Keratinocyte (primary cell): ENCODE data around the gene MAN1C1. TPM values are rescaled to one million over a fixed set of nuclear protein-coding genes. Genes with fewer than 3 reads are reported as not detected.

Experiments
- DNase-seq: peaks from one replicate; pipeline ENCODE4 v3.0.0-alpha.2; 2011; ENCODE audit warnings: low read depth, missing footprints, low spot score
- FAIRE-seq: peaks from 2 replicates; lab custom pipeline; 2011; peaks lifted over from hg19 to GRCh38; lab: Jason Lieb, UNC
- H2AFZ ChIP-seq: 2 replicates; pipeline ENCODE4 v1.6.0; 2012; ENCODE audit warnings: low read length, control low read depth, inconsistent platforms; ENCODE audit not compliant: control insufficient read depth
- H3K27ac ChIP-seq: 2 replicates; pipeline ENCODE4 v1.5.1; 2011; ENCODE audit warnings: low read length; ENCODE audit not compliant: control insufficient read depth, insufficient read depth
- H3K27me3 ChIP-seq: 3 replicates; pipeline ENCODE4 v1.6.0; 2011; ENCODE audit warnings: low read length; ENCODE audit not compliant: control insufficient read depth, insufficient read depth; ENCODE audit errors: extremely low read depth
- H3K36me3 ChIP-seq, 2 experiments: 2 replicates in 1 of 2; 3 replicates in 1 of 2; pipeline ENCODE4 v1.5.1; 2011; ENCODE audit warnings: low read length in 2 of 2, mild to moderate bottlenecking in 1 of 2; ENCODE audit not compliant: control insufficient read depth in 2 of 2, insufficient read depth in 2 of 2; ENCODE audit errors: extremely low read depth in 1 of 2
- H3K4me1 ChIP-seq: 3 replicates; pipeline ENCODE4 v1.5.1; 2011; ENCODE audit warnings: low read length; ENCODE audit not compliant: control insufficient read depth, insufficient read depth; ENCODE audit errors: extremely low read depth
- H3K4me2 ChIP-seq: 3 replicates; pipeline ENCODE4 v1.6.0; 2011; ENCODE audit warnings: low read depth, low read length; ENCODE audit not compliant: control insufficient read depth, insufficient read depth; ENCODE audit errors: extremely low read depth
- H3K4me3 ChIP-seq, 3 experiments: fragments of 200-600 bp in 1 of 3; sonication (generic) in 1 of 3; 2 replicates in 2 of 3; 3 replicates in 1 of 3; pipeline ENCODE4 v1.5.1; 2011 to 2016; ENCODE audit warnings: low read length in 3 of 3, mild to moderate bottlenecking in 3 of 3, control low read depth in 2 of 3, inconsistent platforms in 1 of 3, low read depth in 1 of 3, mixed read lengths in 1 of 3, mixed run types in 1 of 3, moderate library complexity in 1 of 3; ENCODE audit not compliant: control insufficient read depth in 2 of 3, insufficient read depth in 2 of 3; ENCODE audit errors: extremely low read depth in 1 of 3
- H3K79me2 ChIP-seq: 2 replicates; pipeline ENCODE4 v1.6.0; 2012; ENCODE audit warnings: low read length; ENCODE audit not compliant: control insufficient read depth, insufficient read depth
- H3K9ac ChIP-seq: 3 replicates; pipeline ENCODE4 v1.6.0; 2011; ENCODE audit warnings: low read length; ENCODE audit not compliant: control insufficient read depth, insufficient read depth; ENCODE audit errors: extremely low read depth
- H3K9me1 ChIP-seq: 3 replicates; pipeline ENCODE4 v1.6.0; 2011; ENCODE audit warnings: low read length; ENCODE audit not compliant: control insufficient read depth, insufficient read depth; ENCODE audit errors: extremely low read depth
- H3K9me3 ChIP-seq: 2 replicates; pipeline ENCODE4 v1.5.1; 2012; ENCODE audit warnings: low read depth, low read length; ENCODE audit not compliant: control insufficient read depth
- H4K20me1 ChIP-seq: 3 replicates; pipeline ENCODE4 v1.6.0; 2011; ENCODE audit warnings: low read length; ENCODE audit not compliant: control insufficient read depth, insufficient read depth; ENCODE audit errors: extremely low read depth
- CTCF ChIP-seq, 3 experiments: IDR thresholded peaks in 1 of 3; conservative IDR thresholded peaks in 1 of 3; optimal IDR thresholded peaks in 1 of 3; 2 replicates in 2 of 3; 3 replicates in 1 of 3; pipeline versions ENCODE3 to v1.5.1; 2011; ENCODE audit warnings: low read length in 3 of 3, mild to moderate bottlenecking in 3 of 3, moderate library complexity in 2 of 3, control low read depth in 1 of 3, inconsistent platforms in 1 of 3; ENCODE audit not compliant: insufficient read depth in 2 of 3; ENCODE audit errors: extremely low read depth in 1 of 3
- EZH2 ChIP-seq: IDR thresholded peaks from one replicate; pipeline ENCODE4 v1.6.1; 2012; ENCODE audit warnings: inconsistent platforms, mild to moderate bottlenecking, low read length, moderate library complexity
- dilution Hi-C: fragments of 300-500 bp; cut with MboI; formaldehyde crosslinking; loops from one replicate; pipeline ENCODE4 v1.7.0; 2020; ENCODE audit warnings: low sequenced_read_pairs; ENCODE audit not compliant: extremely low pct_ligation_motif_present
- polyA plus RNA-seq, 5 experiments: library from polyadenylated mRNA; depleted of rRNA in 3 of 5; stranded (reverse) in 3 of 5; stranded (forward) in 1 of 5; unstranded in 1 of 5; fragments of >200 nt; gene quantifications; 1 replicate in 1 of 5; 2 replicates in 3 of 5; 3 replicates in 1 of 5; pipeline versions ENCODE4 v1.2.1 to v1.2.3, GENCODE V29; 2011 to 2012; ENCODE audit warnings: missing spikeins in 2 of 5, low read depth in 1 of 5, low replicate concordance in 1 of 5

The MAN1C1 gene
- polyA plus RNA-seq, 1 donor (not counting 4 experiments of a cell fraction or from before 2014, with no cell fraction given), result 0.07 TPM

- Histone ChIP-seq H3K9ac (no peak overlapping the region), H3K4me1 (peaks cover 5% of the 10 kb centered on the region), H3K79me2 (no peaks in the 10 kb centered on the region), H3K27me3 (peaks cover 14% of the 10 kb centered on the region), H3K4me2 (no peak overlapping the region), H2AFZ (no peak overlapping the region), H3K27ac (no peak overlapping the region), H3K9me3 (peaks cover 2% of the 10 kb centered on the region), H3K9me1 (no peaks in the 10 kb centered on the region), H3K36me3 (no peaks in the 10 kb centered on the region), H3K4me3 (no peak overlapping the region), H4K20me1 (no peaks in the 10 kb centered on the region)
- no peak for FAIRE-seq
- DNase-seq, result no peak
- TF ChIP-seq CTCF (optimal IDR thresholded peaks at IDR 0.05 in 1 of 3, IDR thresholded peaks at IDR 0.05 in 1 of 3, conservative IDR thresholded peaks at IDR 0.05 in 1 of 3; ENCODE audit: extremely low read depth in 1 of 3, insufficient read depth in 2 of 3, low read length in 3 of 3) (no peak), EZH2 (no peak)
- dilution Hi-C loops, result no loop called here
These were observed 58.2 kb downstream of the MAN1C1 start for GRCh38 chr1:25674807-25675084.

GRCh38 chr1:25675729-25676476, 59.3 kb downstream of the MAN1C1 start:
- H3K36me3 ChIP-seq, result no peaks in the 10 kb centered on the region
- TF ChIP-seq CTCF (optimal IDR thresholded peaks at IDR 0.05 in 1 of 3, IDR thresholded peaks at IDR 0.05 in 1 of 3, conservative IDR thresholded peaks at IDR 0.05 in 1 of 3; ENCODE audit: extremely low read depth in 1 of 3, insufficient read depth in 2 of 3, low read length in 3 of 3) (no peak), EZH2 (no peak)
- peaks cover 11% of the 10 kb centered on the region for H3K27me3 ChIP-seq
- dilution Hi-C loops, result no loop called here
- H3K4me3 ChIP-seq, result no peak overlapping the region
- no peaks in the 10 kb centered on the region for H4K20me1 ChIP-seq
- H3K27ac ChIP-seq, result no peak overlapping the region
- peaks cover 2% of the 10 kb centered on the region for H3K9me3 ChIP-seq
- H2AFZ ChIP-seq, result no peak overlapping the region
- no peaks in the 10 kb centered on the region for H3K9me1 ChIP-seq
- H3K79me2 ChIP-seq, result no peaks in the 10 kb centered on the region
- H3K4me1 ChIP-seq, result peaks cover 5% of the 10 kb centered on the region
- FAIRE-seq (no peak), DNase-seq (no peak)
- H3K4me2 ChIP-seq, result no peak overlapping the region
- no peak overlapping the region for H3K9ac ChIP-seq
